H1 (cell line): ENCODE results near the gene MVK. TPM values are rescaled to one million over a fixed set of nuclear protein-coding genes. Genes with fewer than 3 reads are reported as not detected.

Experiments used
- CTCF ChIA-PET: fragments of 300-600 bp; sonication (Branson Sonifier 250); formaldehyde crosslinking; loops from one replicate; lab custom pipeline; 2021; ENCODE audit not compliant: partially characterized antibody; lab: Charles Lee
- POLR2A ChIA-PET: fragments of 300-600 bp; sonication (Branson Sonifier 250); formaldehyde crosslinking; loops from one replicate; lab custom pipeline; 2021; ENCODE audit warnings: inconsistent platforms; ENCODE audit not compliant: partially characterized antibody; lab: Charles Lee
- DNase-seq, 2 experiments: peaks; one replicate each; pipeline versions ENCODE4 v3.0.0 to v3.0.0-alpha.2; 2010 to 2022; ENCODE audit warnings: low spot score in 2 of 2, low read depth in 1 of 2, mixed read lengths in 1 of 2
- FAIRE-seq: peaks from 2 replicates; lab custom pipeline; 2011; peaks lifted over from hg19 to GRCh38; lab: Jason Lieb, UNC
- H2AFZ ChIP-seq: 2 replicates; pipeline ENCODE4 v1.8.1; 2012; ENCODE audit warnings: low read length, inconsistent platforms
- H2AK5ac ChIP-seq: 2 replicates; pipeline ENCODE4 v1.6.1; 2013; ENCODE audit warnings: low read depth, low read length
- H2BK120ac ChIP-seq: replicated peaks from 2 replicates; pipeline ENCODE3; 2013; ENCODE audit warnings: low read depth, low read length, inconsistent platforms
- H2BK12ac ChIP-seq: 2 replicates; pipeline ENCODE4 v1.6.1; 2013; ENCODE audit warnings: low read depth, low read length
- H2BK15ac ChIP-seq: 2 replicates; pipeline ENCODE4 v1.6.1; 2013; ENCODE audit warnings: low read length
- H2BK20ac ChIP-seq: 2 replicates; pipeline ENCODE4 v1.6.1; 2013; ENCODE audit warnings: low read length
- H2BK5ac ChIP-seq: 2 replicates; pipeline ENCODE4 v1.6.1; 2013; ENCODE audit warnings: low read depth, low read length
- H3K14ac ChIP-seq: 2 replicates; pipeline ENCODE4 v1.6.1; 2013; ENCODE audit warnings: inconsistent platforms; ENCODE audit not compliant: insufficient read length
- H3K18ac ChIP-seq: 2 replicates; pipeline ENCODE4 v1.6.1; 2013; ENCODE audit warnings: low read length; ENCODE audit errors: extremely low read depth
- H3K23ac ChIP-seq: 2 replicates; pipeline ENCODE4 v1.6.1; 2013; ENCODE audit warnings: inconsistent platforms; ENCODE audit not compliant: insufficient read length
- H3K23me2 ChIP-seq: 2 replicates; pipeline ENCODE4 v1.6.1; 2013; ENCODE audit warnings: low read depth, low read length
- H3K27ac ChIP-seq: 2 replicates; pipeline ENCODE4 v1.6.1; 2011; ENCODE audit warnings: low read depth, low read length, inconsistent platforms
- H3K27me3 ChIP-seq, 4 experiments: replicated peaks in 1 of 4; 1 replicate in 1 of 4; 2 replicates in 3 of 4; pipeline versions ENCODE4 v1.6.1 to v1.8.1; 2011 to 2013; ENCODE audit warnings: low read length in 3 of 4, mild to moderate bottlenecking in 3 of 4, inconsistent platforms in 2 of 4, mixed read lengths in 2 of 4, moderate library complexity in 1 of 4; ENCODE audit not compliant: control insufficient read depth in 3 of 4, insufficient read depth in 3 of 4; ENCODE audit errors: extremely low read depth in 1 of 4
- H3K36me3 ChIP-seq, 4 experiments: 2 replicates each; pipeline versions ENCODE4 v1.6.1 to v1.8.1; 2011 to 2013; ENCODE audit warnings: mild to moderate bottlenecking in 4 of 4, low read length in 3 of 4, moderate library complexity in 2 of 4, control low read depth in 1 of 4, inconsistent platforms in 1 of 4; ENCODE audit not compliant: insufficient read depth in 4 of 4, control insufficient read depth in 2 of 4
- H3K4ac ChIP-seq: replicated peaks from 2 replicates; pipeline ENCODE3; 2013; ENCODE audit warnings: low read length, low read depth, mixed read lengths, inconsistent platforms; ENCODE audit not compliant: insufficient read length
- H3K4me1 ChIP-seq, 4 experiments: replicated peaks in 1 of 4; 1 replicate in 1 of 4; 2 replicates in 3 of 4; pipeline versions ENCODE4 v1.6.1 to v1.8.1; 2011 to 2013; ENCODE audit warnings: low read length in 3 of 4, inconsistent platforms in 2 of 4, mixed read lengths in 1 of 4; ENCODE audit not compliant: insufficient read depth in 4 of 4, control insufficient read depth in 3 of 4
- H3K4me2 ChIP-seq, 2 experiments: 2 replicates each; pipeline versions ENCODE4 v1.6.1 to v1.8.1; 2011 to 2013; ENCODE audit warnings: low read depth in 2 of 2, low read length in 2 of 2, control low read depth in 1 of 2, inconsistent platforms in 1 of 2, mild to moderate bottlenecking in 1 of 2; ENCODE audit not compliant: insufficient read depth in 1 of 2
- H3K4me3 ChIP-seq, 4 experiments: fragments of 200-600, 300-600 bp in 1 of 4; sonication (generic), shearing (Covaris generic), sonication (Bioruptor Twin) in 1 of 4; 2 replicates each; pipeline versions ENCODE4 v1.5.1 to v1.8.1; 2011 to 2016; ENCODE audit warnings: low read length in 4 of 4, low read depth in 3 of 4, control low read depth in 2 of 4, inconsistent platforms in 2 of 4, mild to moderate bottlenecking in 2 of 4, mixed read lengths in 1 of 4, moderate library complexity in 1 of 4; ENCODE audit not compliant: insufficient read depth in 2 of 4; ENCODE audit errors: extremely low read depth in 1 of 4
- H3K56ac ChIP-seq: replicated peaks from 2 replicates; pipeline ENCODE3; 2013; ENCODE audit warnings: low read depth, mild to moderate bottlenecking, mixed read lengths, low read length, inconsistent platforms; ENCODE audit not compliant: insufficient read length
- H3K79me1 ChIP-seq: 2 replicates; pipeline ENCODE4 v1.6.1; 2013; ENCODE audit warnings: low read depth, low read length, control low read depth
- H3K79me2 ChIP-seq, 2 experiments: 2 replicates each; pipeline versions ENCODE4 v1.6.1 to v1.8.1; 2012 to 2013; ENCODE audit warnings: low read length in 2 of 2, mild to moderate bottlenecking in 2 of 2, inconsistent platforms in 1 of 2; ENCODE audit not compliant: insufficient read depth in 2 of 2, control insufficient read depth in 1 of 2
- H3K9ac ChIP-seq, 4 experiments: replicated peaks in 1 of 4; 1 replicate in 1 of 4; 2 replicates in 3 of 4; pipeline versions ENCODE4 v1.6.1 to v1.8.1; 2011 to 2013; ENCODE audit warnings: low read depth in 3 of 4, low read length in 3 of 4, control low read depth in 2 of 4, mild to moderate bottlenecking in 2 of 4, moderate library complexity in 2 of 4, inconsistent platforms in 1 of 4; ENCODE audit errors: extremely low read depth in 1 of 4
- H3K9me3 ChIP-seq, 2 experiments: 2 replicates each; pipeline versions ENCODE4 v1.6.1 to v1.8.1; 2012 to 2013; ENCODE audit warnings: mild to moderate bottlenecking in 2 of 2, moderate library complexity in 2 of 2, control low read depth in 1 of 2, inconsistent platforms in 1 of 2, low read depth in 1 of 2, low read length in 1 of 2, mixed read lengths in 1 of 2; ENCODE audit not compliant: insufficient read depth in 2 of 2
- H4K20me1 ChIP-seq, 2 experiments: replicated peaks in 1 of 2; 2 replicates each; pipeline versions ENCODE3 to v1.8.1; 2011 to 2013; ENCODE audit warnings: inconsistent platforms in 2 of 2, low read length in 2 of 2, mild to moderate bottlenecking in 1 of 2; ENCODE audit not compliant: insufficient read depth in 2 of 2, control insufficient read depth in 1 of 2
- H4K5ac ChIP-seq: 2 replicates; pipeline ENCODE4 v1.6.1; 2013; ENCODE audit warnings: low read length, low read depth, mixed read lengths, inconsistent platforms; ENCODE audit not compliant: insufficient read length
- H4K8ac ChIP-seq: 2 replicates; pipeline ENCODE4 v1.8.0; 2013; ENCODE audit warnings: mild to moderate bottlenecking, moderate library complexity, low read length, inconsistent platforms; ENCODE audit not compliant: insufficient read depth; ENCODE audit errors: extremely low read depth
- H4K91ac ChIP-seq: replicated peaks from 2 replicates; pipeline ENCODE3; 2013; ENCODE audit warnings: low read length, mixed read lengths, inconsistent platforms; ENCODE audit not compliant: insufficient read length
- BRCA1 ChIP-seq: IDR thresholded peaks from 2 replicates; pipeline ENCODE4 v1.6.1; 2012; ENCODE audit warnings: low read depth, low read length, improper control_type of control experiment
- CBX5 ChIP-seq: fragments of 300-800, 300-1000 bp; sonication (generic); IDR thresholded peaks from 2 replicates; pipeline ENCODE4 v1.7.1; 2016; ENCODE audit warnings: antibody characterized with exemption, low read length, low read depth
- CHD2 ChIP-seq: IDR thresholded peaks from 2 replicates; pipeline ENCODE4 v1.6.1; 2012; ENCODE audit warnings: low read length, improper control_type of control experiment
- CREB1 ChIP-seq: IDR thresholded peaks from 2 replicates; pipeline ENCODE4 v1.6.1; 2012; ENCODE audit warnings: inconsistent platforms
- EGR1 ChIP-seq: IDR thresholded peaks from 2 replicates; pipeline ENCODE4 v1.6.1; 2011; ENCODE audit warnings: low read depth, low read length, borderline replicate concordance
- MAX ChIP-seq: IDR thresholded peaks from 2 replicates; pipeline ENCODE4 v1.6.1; 2012; ENCODE audit warnings: inconsistent platforms
- NANOG ChIP-seq: IDR thresholded peaks from 2 replicates; pipeline ENCODE4 v1.6.1; 2011; ENCODE audit warnings: low read length, low read depth, mild to moderate bottlenecking, inconsistent platforms; ENCODE audit not compliant: insufficient read depth, poor library complexity, severe bottlenecking
- POU5F1 ChIP-seq: IDR thresholded peaks from 2 replicates; pipeline ENCODE4 v1.6.1; 2011; ENCODE audit warnings: low read depth, mild to moderate bottlenecking, low read length, moderate library complexity
- RXRA ChIP-seq: IDR thresholded peaks from 2 replicates; pipeline ENCODE4 v1.6.1; 2011; ENCODE audit warnings: low read depth, mild to moderate bottlenecking, low read length, moderate library complexity; ENCODE audit not compliant: insufficient read depth
- SAP30 ChIP-seq: fragments of 300-600 bp; sonication (generic); IDR thresholded peaks from 2 replicates; pipeline ENCODE4 v1.7.1; 2012; ENCODE audit warnings: low read length, moderate library complexity, mild to moderate bottlenecking, inconsistent platforms; ENCODE audit not compliant: insufficient read depth, insufficient replicate concordance
- SIX5 ChIP-seq: IDR thresholded peaks from 2 replicates; pipeline ENCODE4 v1.6.1; 2011; ENCODE audit warnings: mild to moderate bottlenecking, low read depth, low read length
- YY1 ChIP-seq: IDR thresholded peaks from 2 replicates; pipeline ENCODE4 v1.6.1; 2011; ENCODE audit warnings: low read depth, mild to moderate bottlenecking, low read length
- WGBS, 2 experiments: shearing (Covaris generic) in 1 of 2; methylation state at CpG; one replicate each; pipeline versions ENCODE4 v1.1.6 to v1.1.7; 2013 to 2015; ENCODE audit warnings: low lambda C conversion rate in 2 of 2, mixed read lengths in 2 of 2, inconsistent platforms in 1 of 2, low coverage in 1 of 2, missing lambda C conversion rate in 1 of 2; ENCODE audit not compliant: insufficient replicate concordance in 2 of 2, insufficient coverage in 1 of 2, insufficient read length in 1 of 2; ENCODE audit errors: extremely low coverage in 1 of 2, missing lambda C conversion rate in 1 of 2; 5-methylcytosine and 5-hydroxymethylcytosine counted together
- polyA plus RNA-seq, 7 experiments: library from polyadenylated mRNA; depleted of rRNA in 3 of 7; stranded (reverse) in 5 of 7; unstranded in 2 of 7; fragments of >200 nt in 5 of 7; fragments of 200-250 nt in 2 of 7; gene quantifications; 1 replicate in 5 of 7; 2 replicates in 1 of 7; 4 replicates in 1 of 7; pipeline versions ENCODE4 v1.2.1 to v1.2.3, GENCODE V29; 2011 to 2013; ENCODE audit warnings: missing spikeins in 2 of 7, mixed read lengths in 2 of 7
- total RNA-seq: library from RNA; stranded (reverse); fragmentation: NEBNext Ultra II Directional; extraction: Animal tissue kit (Norgen Biotek cat#: 25700); gene quantifications from 2 replicates; pipeline ENCODE4 v1.2.1, GENCODE V29; 2021
- TF ChIP-seq, protein P1 (sequence below): IDR thresholded peaks from 2 replicates; pipeline ENCODE4 v1.6.1; 2012; ENCODE audit warnings: low read length, inconsistent platforms

MVK gene
- total and polyA plus RNA-seq, 2 of the 8 experiments (the other 6 are each of a cell fraction or from before 2014, with no cell fraction given) = 15.7 to 20.9 TPM

- WGBS, 2 experiments = 88% methylated on average over 7 of the region's 7 CpGs; no CpG with 5 or more reads in 1 of the 2 experiments
- POLR2A ChIA-PET = interaction anchor here (1.8 kb wide), 1 partner anchor 7 kb away, joined by 5 read pairs; no protein-coding TSS in a partner anchor
- H2AK5ac ChIP-seq = no peak overlapping the region
- TF ChIP-seq BRCA1 (no peak), SIX5 (no peak), MAX (no peak), CHD2 (no peak), POU5F1 (no peak), NANOG (no peak), YY1 (no peak), EGR1 (no peak), CBX5 (no peak), RXRA (no peak), SAP30 (no peak), CREB1 (no peak)
- TF ChIP-seq, protein P1, sequence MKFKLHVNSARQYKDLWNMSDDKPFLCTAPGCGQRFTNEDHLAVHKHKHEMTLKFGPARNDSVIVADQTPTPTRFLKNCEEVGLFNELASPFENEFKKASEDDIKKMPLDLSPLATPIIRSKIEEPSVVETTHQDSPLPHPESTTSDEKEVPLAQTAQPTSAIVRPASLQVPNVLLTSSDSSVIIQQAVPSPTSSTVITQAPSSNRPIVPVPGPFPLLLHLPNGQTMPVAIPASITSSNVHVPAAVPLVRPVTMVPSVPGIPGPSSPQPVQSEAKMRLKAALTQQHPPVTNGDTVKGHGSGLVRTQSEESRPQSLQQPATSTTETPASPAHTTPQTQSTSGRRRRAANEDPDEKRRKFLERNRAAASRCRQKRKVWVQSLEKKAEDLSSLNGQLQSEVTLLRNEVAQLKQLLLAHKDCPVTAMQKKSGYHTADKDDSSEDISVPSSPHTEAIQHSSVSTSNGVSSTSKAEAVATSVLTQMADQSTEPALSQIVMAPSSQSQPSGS = no peak
Measured at GRCh38 chr12:109589240-109589590, 15.6 kb downstream of the MVK start.

More at GRCh38 chr12:109589240-109589590, 15.6 kb downstream of the MVK start:
- Histone ChIP-seq H3K36me3 (peaks cover 0 to 16% (median 9%) of the 10 kb centered on the region in 4 experiments; a peak in 5 of 8 replicates), H2BK12ac (no peak overlapping the region), H3K27me3 (no peaks in the 10 kb centered on the region), H2AFZ (no peak overlapping the region), H3K4ac (no peak overlapping the region), H3K4me3 (no peak overlapping the region), H3K4me1 (no peaks in the 10 kb centered on the region), H4K8ac (no peak overlapping the region), H2BK15ac (no peak overlapping the region), H3K4me2 (no peak overlapping the region), H2BK20ac (no peak overlapping the region), H3K23me2 (no peaks in the 10 kb centered on the region), H3K79me2 (no peaks in the 10 kb centered on the region), H3K23ac (no peak overlapping the region), H3K9ac (no peak overlapping the region), H4K91ac (no peak overlapping the region), H3K56ac (no peak overlapping the region), H3K9me3 (no peaks in the 10 kb centered on the region), H2BK120ac (no peak overlapping the region), H3K18ac (no peak overlapping the region), H4K20me1 (peaks cover 0 to 2% of the 10 kb centered on the region in 2 experiments), H2BK5ac (no peak overlapping the region), H3K27ac (no peak overlapping the region), H3K79me1 (no peaks in the 10 kb centered on the region; the same call in 1 of the 2 replicates), H4K5ac (no peak overlapping the region), H3K14ac (no peak overlapping the region)
- CTCF ChIA-PET = interaction anchor here (0.8 to 2.0 kb wide), 7 partner anchors 9 to 216 kb away, joined by 3 to 8 read pairs (median 3); no protein-coding TSS in a partner anchor
- FAIRE-seq = no peak
- no peak for DNase-seq
